ENCODE results near the gene SLBP.

The SLBP gene

GRCh38 chr4:1656132-1656531, 56.0 kb downstream of the SLBP start:
- no peak for DNase-seq (ENCODE audit: low read depth in 1 of 2, low spot score in 1 of 2)

- DNase-seq (ENCODE audit: low read depth in 1 of 2, low spot score in 1 of 2) = no peak
Measured at GRCh38 chr4:1655676-1656075, 56.4 kb downstream of the SLBP start.

- no peak for DNase-seq (ENCODE audit: low read depth in 1 of 2, low spot score in 1 of 2)
Measured at GRCh38 chr4:1655081-1655480, 57.0 kb downstream of the SLBP start.

- DNase-seq (ENCODE audit: low read depth in 1 of 2, low spot score in 1 of 2) = no peak
Measured at GRCh38 chr4:1654216-1654955, 57.7 kb downstream of the SLBP start.

- DNase-seq (ENCODE audit: low read depth in 1 of 2, low spot score in 1 of 2) = no peak
Measured at GRCh38 chr4:1653776-1654175, 58.3 kb downstream of the SLBP start.

GRCh38 chr4:1652088-1652487, 60.0 kb downstream of the SLBP start:
- no peak for DNase-seq (ENCODE audit: low read depth in 1 of 2, low spot score in 1 of 2)

GRCh38 chr4:1651609-1652008, 60.5 kb downstream of the SLBP start:
- no peak for DNase-seq (ENCODE audit: low read depth in 1 of 2, low spot score in 1 of 2)

GRCh38 chr4:1648962-1649361, 63.2 kb downstream of the SLBP start:
- no peak for DNase-seq (ENCODE audit: low read depth in 1 of 2, low spot score in 1 of 2)

GRCh38 chr4:1647432-1647831, 64.7 kb downstream of the SLBP start:
- no peak for DNase-seq (ENCODE audit: low read depth in 1 of 2, low spot score in 1 of 2)

GRCh38 chr4:1646690-1647089, 65.4 kb downstream of the SLBP start:
- DNase-seq (ENCODE audit: low read depth in 1 of 2, low spot score in 1 of 2) = no peak

- no peak for DNase-seq (ENCODE audit: low read depth in 1 of 2, low spot score in 1 of 2)
Measured at GRCh38 chr4:1644891-1645657, 67.0 kb downstream of the SLBP start.

GRCh38 chr4:1643971-1644735, 68.0 kb downstream of the SLBP start:
- DNase-seq (ENCODE audit: low read depth in 1 of 2, low spot score in 1 of 2) = no peak
